ENCODE data around the gene KHDC1L.
"Not testable (repeated sequence)": the region's sequence is repeated elsewhere in the genome, so short reads cannot be mapped to it uniquely, and the experiment has no call there.

Gene KHDC1L

DNA sequence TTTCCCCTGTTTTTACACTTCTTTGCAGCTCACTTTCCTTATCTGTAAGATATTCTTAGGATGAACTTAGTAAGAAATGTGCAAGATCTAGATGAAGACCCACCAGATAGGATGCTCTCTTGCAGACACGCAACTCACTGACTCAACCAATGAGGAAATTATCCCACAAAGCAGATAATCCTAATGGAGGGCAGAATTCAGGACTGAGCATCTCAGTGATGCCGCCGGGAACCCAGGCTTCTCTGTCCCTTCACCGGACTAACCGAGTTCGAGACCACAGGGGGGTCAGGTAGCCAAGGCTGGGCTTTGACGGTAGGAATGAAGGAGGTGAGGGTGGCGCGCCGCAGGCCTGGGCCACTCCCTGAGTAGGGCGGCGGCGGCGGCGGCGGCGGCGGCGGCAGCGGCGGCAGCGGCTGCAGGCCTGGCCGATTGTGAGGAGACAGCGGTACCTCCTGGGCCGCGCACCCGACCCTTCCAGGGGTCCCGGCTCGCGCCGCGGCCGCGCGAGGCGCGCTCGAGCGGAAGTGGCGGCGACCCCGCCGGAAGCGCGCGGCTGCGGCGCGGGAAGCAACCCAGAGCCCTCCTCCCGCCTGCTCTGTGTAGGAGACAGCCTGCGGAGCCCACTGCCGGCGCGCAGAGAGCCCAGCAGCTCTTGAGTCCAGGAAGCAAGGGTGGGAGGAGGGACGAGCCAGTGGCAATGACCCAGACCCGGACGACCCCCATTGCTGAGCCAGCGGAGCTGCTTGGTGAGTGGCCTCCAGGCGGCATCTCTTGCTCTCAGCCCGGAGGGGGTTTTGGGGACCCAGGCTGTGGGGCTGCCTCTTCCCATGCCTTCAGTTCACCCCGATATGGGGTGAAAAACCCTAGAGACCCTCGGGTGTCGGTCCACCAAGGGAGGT lies 37.6 kb upstream of the KHDC1L start, which contains the start of gene KHDC1:
KHDC1 (minus strand) TSS at position 526 of the 899 bp plus-strand sequence. CDS start 20,679 bp downstream, outside the sequence.
- Histone ChIP-seq H3K4me2 (ENCODE audit: low read length) (peak within 1 kb of the TSS; percentile 95), H3K79me2 (no peaks in the 10 kb centered on the region), H3K9me3 (ENCODE audit: control insufficient read depth, low read length) (no peaks in the 10 kb centered on the region), H3K4me1 (no peaks in the 10 kb centered on the region), H3K27ac (no peak within 1 kb of the TSS), H3K9ac (no peak within 1 kb of the TSS), H3K27me3 (ENCODE audit: control insufficient read depth, insufficient read depth, low read length) (no peaks in the 10 kb centered on the region), H2AFZ (peak within 1 kb of the TSS; percentile 97), H3K36me3 (ENCODE audit: control insufficient read depth, insufficient read depth, low read length) (no peaks in the 10 kb centered on the region), H3K4me3 (ENCODE audit: low read depth, low read length) (peak within 1 kb of the TSS; percentile 58)
- TF ChIP-seq, protein P1, sequence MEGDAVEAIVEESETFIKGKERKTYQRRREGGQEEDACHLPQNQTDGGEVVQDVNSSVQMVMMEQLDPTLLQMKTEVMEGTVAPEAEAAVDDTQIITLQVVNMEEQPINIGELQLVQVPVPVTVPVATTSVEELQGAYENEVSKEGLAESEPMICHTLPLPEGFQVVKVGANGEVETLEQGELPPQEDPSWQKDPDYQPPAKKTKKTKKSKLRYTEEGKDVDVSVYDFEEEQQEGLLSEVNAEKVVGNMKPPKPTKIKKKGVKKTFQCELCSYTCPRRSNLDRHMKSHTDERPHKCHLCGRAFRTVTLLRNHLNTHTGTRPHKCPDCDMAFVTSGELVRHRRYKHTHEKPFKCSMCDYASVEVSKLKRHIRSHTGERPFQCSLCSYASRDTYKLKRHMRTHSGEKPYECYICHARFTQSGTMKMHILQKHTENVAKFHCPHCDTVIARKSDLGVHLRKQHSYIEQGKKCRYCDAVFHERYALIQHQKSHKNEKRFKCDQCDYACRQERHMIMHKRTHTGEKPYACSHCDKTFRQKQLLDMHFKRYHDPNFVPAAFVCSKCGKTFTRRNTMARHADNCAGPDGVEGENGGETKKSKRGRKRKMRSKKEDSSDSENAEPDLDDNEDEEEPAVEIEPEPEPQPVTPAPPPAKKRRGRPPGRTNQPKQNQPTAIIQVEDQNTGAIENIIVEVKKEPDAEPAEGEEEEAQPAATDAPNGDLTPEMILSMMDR (IDR thresholded peaks at IDR 0.05), result no peak

DNA sequence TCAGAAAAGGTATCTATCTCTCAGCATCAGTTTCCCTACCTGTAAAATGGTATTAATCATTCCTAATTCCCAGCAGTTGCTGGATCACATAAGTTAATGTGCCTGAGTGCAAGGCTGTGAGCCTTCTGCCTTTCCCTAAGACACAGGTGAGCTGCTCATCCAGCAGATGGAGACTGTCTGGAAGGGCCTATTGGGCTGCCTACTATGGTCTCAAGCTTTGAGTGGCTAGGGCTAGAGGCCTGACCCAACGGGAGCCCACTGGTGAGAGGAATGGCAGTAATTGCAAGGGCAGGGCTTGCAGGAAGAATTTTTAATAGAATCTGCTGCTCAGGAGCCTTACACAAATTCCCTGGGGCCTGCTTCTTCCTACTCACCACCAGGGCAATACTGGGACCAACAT lies 33.4 kb upstream of the KHDC1L start:
- no peaks in the 10 kb centered on the region for H3K4me1 ChIP-seq
- H3K4me3 ChIP-seq (ENCODE audit: low read depth, low read length), result no peak overlapping the region
- TF ChIP-seq, protein P1 (IDR thresholded peaks at IDR 0.05), result no peak
- no peaks in the 10 kb centered on the region for H3K9me3 ChIP-seq (ENCODE audit: control insufficient read depth, low read length)
- no peaks in the 10 kb centered on the region for H3K36me3 ChIP-seq (ENCODE audit: control insufficient read depth, insufficient read depth, low read length)
- H3K27ac ChIP-seq, result no peak overlapping the region
- no peaks in the 10 kb centered on the region for H3K79me2 ChIP-seq
- no peak overlapping the region for H3K9ac ChIP-seq
- no peak overlapping the region for H3K4me2 ChIP-seq (ENCODE audit: low read length)
- H2AFZ ChIP-seq, result no peak overlapping the region
- no peaks in the 10 kb centered on the region for H3K27me3 ChIP-seq (ENCODE audit: control insufficient read depth, insufficient read depth, low read length)

DNA sequence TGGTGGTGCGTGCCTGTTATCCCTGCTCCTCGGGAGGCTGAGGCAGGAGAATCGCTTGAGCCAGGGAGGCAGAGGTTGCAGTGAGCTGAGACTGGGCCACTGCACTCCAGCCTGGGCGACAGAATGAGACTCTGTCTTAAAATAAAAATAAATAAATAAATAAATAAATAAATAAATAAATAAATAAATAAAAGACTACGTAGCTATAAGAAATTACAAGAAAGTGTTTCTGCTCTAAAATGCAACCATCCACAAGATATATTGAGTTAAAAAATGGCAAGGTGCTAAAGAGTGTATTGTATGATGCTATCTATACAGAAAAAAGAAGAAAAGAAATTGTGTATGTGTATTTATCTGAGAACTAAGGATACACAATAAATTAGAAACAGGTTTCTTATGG lies 29.0 kb upstream of the KHDC1L start:
- not testable (repeated sequence) for H3K9ac ChIP-seq

DNA sequence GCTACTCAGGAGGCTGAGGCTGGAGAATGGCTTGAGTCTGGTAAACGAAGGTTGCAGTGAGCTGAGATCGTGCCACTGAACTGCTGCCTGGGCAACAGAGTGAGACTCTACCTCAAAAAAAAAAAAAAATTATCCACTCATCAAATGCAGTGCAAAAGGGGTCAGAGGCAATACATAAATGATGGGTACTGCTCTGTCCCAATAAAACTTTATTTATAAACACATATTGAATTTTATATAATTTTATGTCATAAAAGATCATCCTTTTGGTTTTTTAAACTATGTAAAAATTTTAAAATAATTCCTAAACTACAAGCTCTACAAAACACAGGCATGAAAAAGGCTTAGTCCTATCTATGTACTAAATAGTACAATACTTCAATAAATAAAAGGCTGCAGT lies 27.4 kb upstream of the KHDC1L start:
- H3K27ac ChIP-seq, result no peak overlapping the region
- no peaks in the 10 kb centered on the region for H3K36me3 ChIP-seq (ENCODE audit: control insufficient read depth, insufficient read depth, low read length)
- no peaks in the 10 kb centered on the region for H3K9me3 ChIP-seq (ENCODE audit: control insufficient read depth, low read length)
- no peaks in the 10 kb centered on the region for H3K79me2 ChIP-seq
- H3K4me1 ChIP-seq, result no peaks in the 10 kb centered on the region
- no peak overlapping the region for H3K4me3 ChIP-seq (ENCODE audit: low read depth, low read length)
- H3K27me3 ChIP-seq (ENCODE audit: control insufficient read depth, insufficient read depth, low read length), result no peaks in the 10 kb centered on the region
- no peak overlapping the region for H2AFZ ChIP-seq
- H3K4me2 ChIP-seq (ENCODE audit: low read length), result no peak overlapping the region
- H3K9ac ChIP-seq, result no peak overlapping the region
- TF ChIP-seq, protein P1 (IDR thresholded peaks at IDR 0.05), result no peak

More for the DNA sequence above, 29.0 kb upstream of the KHDC1L start:
- not testable (repeated sequence) for H3K4me1 ChIP-seq; H3K36me3 ChIP-seq (ENCODE audit: control insufficient read depth, insufficient read depth, low read length); H3K4me3 ChIP-seq (ENCODE audit: low read depth, low read length); H3K4me2 ChIP-seq (ENCODE audit: low read length); H3K27ac ChIP-seq; H2AFZ ChIP-seq; H3K79me2 ChIP-seq; H3K9me3 ChIP-seq (ENCODE audit: control insufficient read depth, low read length); H3K27me3 ChIP-seq (ENCODE audit: control insufficient read depth, insufficient read depth, low read length)

DNA sequence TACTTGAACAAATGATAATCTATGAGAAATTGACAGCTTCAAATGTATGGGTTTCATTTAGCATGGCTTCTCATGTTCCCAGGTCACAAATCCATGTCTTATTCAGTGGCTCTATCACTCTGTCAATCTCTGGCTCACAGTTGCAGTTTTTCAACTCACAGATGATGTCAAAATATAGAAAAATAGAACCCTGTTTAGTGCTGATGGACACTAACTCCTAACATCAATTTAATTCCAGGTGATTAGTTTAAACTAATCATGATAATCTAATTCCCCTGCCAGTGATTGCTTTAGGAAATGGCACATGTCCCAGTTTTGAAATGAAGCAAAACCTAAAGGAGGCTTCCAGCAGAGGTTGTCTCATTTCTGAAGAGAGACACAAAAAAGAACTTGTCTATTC lies 24.7 kb upstream of the KHDC1L start:
- H3K9me3 ChIP-seq (ENCODE audit: control insufficient read depth, low read length), result no peaks in the 10 kb centered on the region
- H3K4me3 ChIP-seq (ENCODE audit: low read depth, low read length), result no peak overlapping the region
- H3K79me2 ChIP-seq, result no peaks in the 10 kb centered on the region
- TF ChIP-seq, protein P1 (IDR thresholded peaks at IDR 0.05), result no peak
- H3K9ac ChIP-seq, result no peak overlapping the region
- no peak overlapping the region for H2AFZ ChIP-seq
- H3K27me3 ChIP-seq (ENCODE audit: control insufficient read depth, insufficient read depth, low read length), result no peaks in the 10 kb centered on the region
- no peak overlapping the region for H3K27ac ChIP-seq
- no peaks in the 10 kb centered on the region for H3K4me1 ChIP-seq
- H3K4me2 ChIP-seq (ENCODE audit: low read length), result no peak overlapping the region
- H3K36me3 ChIP-seq (ENCODE audit: control insufficient read depth, insufficient read depth, low read length), result no peaks in the 10 kb centered on the region
